ENCODE measurements around the gene RPL10. TPM values are rescaled to one million over a fixed set of nuclear protein-coding genes. Genes with fewer than 3 reads are reported as not detected.

RPL10 gene
- total and polyA plus RNA-seq, 2 of the 13 experiments (the other 11 are each of a cell fraction or from before 2014, with no cell fraction given), result 2,381 to 4,713 TPM

GRCh38 chrX:154371017-154371788 is 27.0 kb upstream of the RPL10 start (continued):
- no peak for TF ChIP-seq ZNF503 (CRISPR knock-in tag; IDR thresholded peaks at IDR 0.05)
- no peak for TF ChIP-seq ZHX2 (IDR thresholded peaks at IDR 0.05; ENCODE audit: low read depth)
- no peak for TF ChIP-seq ZHX2 (CRISPR knock-in tag; IDR thresholded peaks at IDR 0.05; ENCODE audit: borderline replicate concordance)
- peak; percentile 55 for TF ChIP-seq UBTF (CRISPR knock-in tag; IDR thresholded peaks at IDR 0.05)
- TF ChIP-seq ZNF138 (CRISPR knock-in tag; IDR thresholded peaks at IDR 0.05; ENCODE audit: low read depth), result no peak
- no peak for TF ChIP-seq PREB (CRISPR knock-in tag; IDR thresholded peaks at IDR 0.05)
- no peak for TF ChIP-seq ZFYVE20 (CRISPR knock-in tag; IDR thresholded peaks at IDR 0.05; ENCODE audit: borderline replicate concordance, low read depth)
- TF ChIP-seq GPN1 (CRISPR knock-in tag; IDR thresholded peaks at IDR 0.05; ENCODE audit: borderline replicate concordance), result no peak
- no peak for TF ChIP-seq DZIP1 (CRISPR knock-in tag; IDR thresholded peaks at IDR 0.05)
- no peak for TF ChIP-seq DNMT3B (CRISPR knock-in tag; conservative IDR thresholded peaks at IDR 0.05)

All from HepG2 (cell line).